Measurements from ENCODE around the gene ZNF91.
"Not testable (repeated sequence)": the region's sequence is repeated elsewhere in the genome, so short reads cannot be mapped to it uniquely, and the experiment has no call there.

Gene ZNF91

GRCh38 chr19:23395722-23396117 is 449 bp upstream of the ZNF91 start:
- DNase-seq (ENCODE audit: low read depth in 2 of 2) = not testable (repeated sequence)

GRCh38 chr19:23394511-23394910 is 760 bp downstream of the ZNF91 start:
- no peak for DNase-seq (ENCODE audit: low read depth in 2 of 2)

- DNase-seq (ENCODE audit: low read depth in 2 of 2) = no peak
These were observed 2.1 kb downstream of the ZNF91 start for GRCh38 chr19:23393121-23393520.

- no peak for DNase-seq (ENCODE audit: low read depth in 2 of 2)
These were observed 4.0 kb downstream of the ZNF91 start for GRCh38 chr19:23391236-23391635.

GRCh38 chr19:23385404-23385803 is 9.9 kb downstream of the ZNF91 start:
- DNase-seq (ENCODE audit: low read depth in 2 of 2) = no peak

GRCh38 chr19:23384858-23385257 is 10.4 kb downstream of the ZNF91 start:
- DNase-seq (ENCODE audit: low read depth in 2 of 2) = no peak

- DNase-seq (ENCODE audit: low read depth in 2 of 2) = no peak
These were observed 11.1 kb downstream of the ZNF91 start for GRCh38 chr19:23384166-23384565.

GRCh38 chr19:23382955-23383354 is 12.3 kb downstream of the ZNF91 start:
- no peak for DNase-seq (ENCODE audit: low read depth in 2 of 2)

- DNase-seq (ENCODE audit: low read depth in 2 of 2) = no peak
These were observed 14.2 kb downstream of the ZNF91 start for GRCh38 chr19:23381114-23381513.

GRCh38 chr19:23379671-23380070 is 15.6 kb downstream of the ZNF91 start:
- not testable (repeated sequence) for DNase-seq (ENCODE audit: low read depth in 2 of 2)

GRCh38 chr19:23378948-23379347 is 16.3 kb downstream of the ZNF91 start:
- no peak for DNase-seq (ENCODE audit: low read depth in 2 of 2)

- no peak for DNase-seq (ENCODE audit: low read depth in 2 of 2)
These were observed 18.0 kb downstream of the ZNF91 start for GRCh38 chr19:23377276-23377675.

GRCh38 chr19:23366437-23366836 is 28.8 kb downstream of the ZNF91 start:
- no peak for DNase-seq (ENCODE audit: low read depth in 2 of 2)

- not testable (repeated sequence) for DNase-seq (ENCODE audit: low read depth in 2 of 2)
These were observed 29.2 kb downstream of the ZNF91 start for GRCh38 chr19:23366031-23366430.

- DNase-seq (ENCODE audit: low read depth in 2 of 2) = no peak
These were observed 30.0 kb downstream of the ZNF91 start for GRCh38 chr19:23365222-23365621.

GRCh38 chr19:23361843-23362242 is 33.4 kb downstream of the ZNF91 start:
- not testable (repeated sequence) for DNase-seq (ENCODE audit: low read depth in 2 of 2)

GRCh38 chr19:23351806-23352205 is 43.5 kb downstream of the ZNF91 start:
- no peak for DNase-seq (ENCODE audit: low read depth in 2 of 2)

- DNase-seq (ENCODE audit: low read depth in 2 of 2) = no peak
These were observed 48.6 kb downstream of the ZNF91 start for GRCh38 chr19:23346696-23347095.

- DNase-seq (ENCODE audit: low read depth in 2 of 2) = no peak
These were observed 49.4 kb downstream of the ZNF91 start for GRCh38 chr19:23345838-23346237.

- no peak for DNase-seq (ENCODE audit: low read depth in 2 of 2)
These were observed 51.7 kb downstream of the ZNF91 start for GRCh38 chr19:23343434-23344010.

GRCh38 chr19:23328211-23328610 is 67.1 kb downstream of the ZNF91 start:
- DNase-seq (ENCODE audit: low read depth in 2 of 2) = no peak

- no peak for DNase-seq (ENCODE audit: low read depth in 2 of 2)
These were observed 73.2 kb downstream of the ZNF91 start for GRCh38 chr19:23321953-23322549.

- DNase-seq (ENCODE audit: low read depth in 2 of 2) = not testable (repeated sequence)
These were observed 73.9 kb downstream of the ZNF91 start for GRCh38 chr19:23321403-23321802.

- DNase-seq (ENCODE audit: low read depth in 2 of 2) = not testable (repeated sequence)
These were observed 75.7 kb downstream of the ZNF91 start for GRCh38 chr19:23319571-23319970.
